ENCODE data around the gene RELN.

DNA sequence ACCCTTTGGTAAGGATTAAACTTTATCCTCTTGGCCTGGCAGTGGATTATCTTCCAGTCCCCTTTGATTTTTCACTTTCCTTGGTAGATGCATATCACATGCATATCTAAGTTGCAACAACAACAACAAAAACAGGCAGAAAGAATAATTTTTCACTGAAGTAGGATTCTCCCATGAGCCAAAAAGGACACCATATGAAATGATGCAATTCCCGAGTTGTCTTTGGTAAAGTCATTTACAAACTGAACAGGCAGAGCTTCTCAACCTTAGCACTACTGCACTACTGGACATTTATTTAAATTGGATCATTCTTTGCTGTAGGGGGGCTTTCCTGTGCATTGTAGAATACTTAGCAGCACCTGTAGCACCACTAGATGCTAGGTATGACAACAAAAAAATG is 195.0 kb downstream of the RELN start:
- TF ChIP-seq, protein P1, sequence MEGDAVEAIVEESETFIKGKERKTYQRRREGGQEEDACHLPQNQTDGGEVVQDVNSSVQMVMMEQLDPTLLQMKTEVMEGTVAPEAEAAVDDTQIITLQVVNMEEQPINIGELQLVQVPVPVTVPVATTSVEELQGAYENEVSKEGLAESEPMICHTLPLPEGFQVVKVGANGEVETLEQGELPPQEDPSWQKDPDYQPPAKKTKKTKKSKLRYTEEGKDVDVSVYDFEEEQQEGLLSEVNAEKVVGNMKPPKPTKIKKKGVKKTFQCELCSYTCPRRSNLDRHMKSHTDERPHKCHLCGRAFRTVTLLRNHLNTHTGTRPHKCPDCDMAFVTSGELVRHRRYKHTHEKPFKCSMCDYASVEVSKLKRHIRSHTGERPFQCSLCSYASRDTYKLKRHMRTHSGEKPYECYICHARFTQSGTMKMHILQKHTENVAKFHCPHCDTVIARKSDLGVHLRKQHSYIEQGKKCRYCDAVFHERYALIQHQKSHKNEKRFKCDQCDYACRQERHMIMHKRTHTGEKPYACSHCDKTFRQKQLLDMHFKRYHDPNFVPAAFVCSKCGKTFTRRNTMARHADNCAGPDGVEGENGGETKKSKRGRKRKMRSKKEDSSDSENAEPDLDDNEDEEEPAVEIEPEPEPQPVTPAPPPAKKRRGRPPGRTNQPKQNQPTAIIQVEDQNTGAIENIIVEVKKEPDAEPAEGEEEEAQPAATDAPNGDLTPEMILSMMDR (conservative IDR thresholded peaks at IDR 0.05): no peak
- TF ChIP-seq EZH2 (IDR thresholded peaks at IDR 0.05; ENCODE audit: low read depth): no peak
